ENCODE data around the gene SP2.
"Not testable (repeated sequence)": the region's sequence is repeated elsewhere in the genome, so short reads cannot be mapped to it uniquely, and the experiment has no call there.

Gene SP2

GRCh38 chr17:47918991-47919390 is 23.0 kb downstream of the SP2 start:
- Mint-ChIP-seq H3K27ac (no peak overlapping the region), H3K9me3 (no peaks in the 10 kb centered on the region), H3K4me1 (peaks cover 10% of the 10 kb centered on the region), H3K4me3 (no peak overlapping the region), H3K27me3 (no peaks in the 10 kb centered on the region)
- no peak for ATAC-seq
- DNase-seq = no peak

- ATAC-seq, DNase-seq, H3K4me1 Mint-ChIP-seq, H3K9me3 Mint-ChIP-seq, H3K4me3 Mint-ChIP-seq, H3K27me3 Mint-ChIP-seq, H3K27ac Mint-ChIP-seq: not testable (repeated sequence)
Observed at GRCh38 chr17:47919889-47920288, 23.9 kb downstream of the SP2 start.

GRCh38 chr17:47924785-47925677 is 29.0 kb downstream of the SP2 start:
- Mint-ChIP-seq H3K4me1 (no peaks in the 10 kb centered on the region), H3K27me3 (no peaks in the 10 kb centered on the region), H3K4me3 (no peak overlapping the region), H3K27ac (no peak overlapping the region), H3K9me3 (no peaks in the 10 kb centered on the region)
- DNase-seq (no peak), ATAC-seq (no peak)

GRCh38 chr17:47925678-47925988 is 29.6 kb downstream of the SP2 start:
- DNase-seq = no peak
- Mint-ChIP-seq H3K4me3 (no peak overlapping the region), H3K4me1 (no peaks in the 10 kb centered on the region), H3K9me3 (no peaks in the 10 kb centered on the region), H3K27me3 (no peaks in the 10 kb centered on the region), H3K27ac (peak overlapping the region in 1 of 2 donors; percentile 64)
- no peak for ATAC-seq

GRCh38 chr17:47927821-47928400 is 31.9 kb downstream of the SP2 start:
- no peak for DNase-seq
- no peak overlapping the region for H3K4me3 Mint-ChIP-seq
- H3K27ac Mint-ChIP-seq = peak overlapping the region in 1 of 2 donors; percentile 59
- no peak for ATAC-seq
- no peaks in the 10 kb centered on the region for H3K9me3 Mint-ChIP-seq
- no peaks in the 10 kb centered on the region for H3K4me1 Mint-ChIP-seq
- H3K27me3 Mint-ChIP-seq = no peaks in the 10 kb centered on the region

- no peaks in the 10 kb centered on the region for H3K4me1 Mint-ChIP-seq
- H3K27me3 Mint-ChIP-seq = no peaks in the 10 kb centered on the region
- DNase-seq (no peak), ATAC-seq (no peak)
- no peaks in the 10 kb centered on the region for H3K9me3 Mint-ChIP-seq
- no peak overlapping the region for H3K4me3 Mint-ChIP-seq
- peak overlapping the region in 1 of 2 donors; percentile 1 for H3K27ac Mint-ChIP-seq
Observed at GRCh38 chr17:47928415-47928814, 32.4 kb downstream of the SP2 start.

GRCh38 chr17:47929218-47930000 is 33.4 kb downstream of the SP2 start:
- ATAC-seq (no peak), DNase-seq (no peak)
- Mint-ChIP-seq H3K4me1 (no peaks in the 10 kb centered on the region), H3K27ac (no peak overlapping the region), H3K27me3 (no peaks in the 10 kb centered on the region), H3K9me3 (no peaks in the 10 kb centered on the region), H3K4me3 (no peak overlapping the region)

GRCh38 chr17:47931848-47932247 is 35.8 kb downstream of the SP2 start:
- Mint-ChIP-seq H3K4me1 (peaks cover 6% of the 10 kb centered on the region), H3K27ac (peak overlapping the region in 1 of 2 donors; percentile 29), H3K27me3 (no peaks in the 10 kb centered on the region), H3K9me3 (no peaks in the 10 kb centered on the region), H3K4me3 (no peak overlapping the region)
- no peak for DNase-seq
- ATAC-seq = no peak

GRCh38 chr17:47934856-47935255 is 38.8 kb downstream of the SP2 start:
- H3K27me3 Mint-ChIP-seq = no peaks in the 10 kb centered on the region
- ATAC-seq = no peak
- no peak overlapping the region for H3K4me3 Mint-ChIP-seq
- no peaks in the 10 kb centered on the region for H3K9me3 Mint-ChIP-seq
- no peak overlapping the region for H3K27ac Mint-ChIP-seq
- DNase-seq = no peak
- H3K4me1 Mint-ChIP-seq = peaks cover 17% of the 10 kb centered on the region

GRCh38 chr17:47935468-47935867 is 39.4 kb downstream of the SP2 start:
- not testable (repeated sequence) for H3K4me3 Mint-ChIP-seq, H3K27me3 Mint-ChIP-seq, H3K27ac Mint-ChIP-seq, DNase-seq, ATAC-seq, H3K9me3 Mint-ChIP-seq
- peaks cover 23% of the 10 kb centered on the region for H3K4me1 Mint-ChIP-seq

- Mint-ChIP-seq H3K9me3 (peaks cover 3% of the 10 kb centered on the region in 2 donors), H3K27ac (no peak overlapping the region), H3K4me3 (no peak overlapping the region), H3K4me1 (peaks cover 28% of the 10 kb centered on the region), H3K27me3 (no peaks in the 10 kb centered on the region)
- DNase-seq = no peak
- ATAC-seq = no peak
Observed at GRCh38 chr17:47935961-47936360, 39.9 kb downstream of the SP2 start.

GRCh38 chr17:47937941-47938340 is 41.9 kb downstream of the SP2 start:
- Mint-ChIP-seq H3K27ac (no peak overlapping the region), H3K4me3 (no peak overlapping the region), H3K9me3 (peaks cover 6% of the 10 kb centered on the region in 2 donors), H3K4me1 (peaks cover 43% of the 10 kb centered on the region), H3K27me3 (no peaks in the 10 kb centered on the region)
- DNase-seq = no peak
- ATAC-seq = no peak

GRCh38 chr17:47941246-47942095 is 45.4 kb downstream of the SP2 start, which contains the start of gene PNPO:
PNPO (plus strand) TSS chr17:47941571; CDS start chr17:47941676, 105 bp downstream.
- ATAC-seq (peak; percentile 97), DNase-seq (peak; percentile 90 to 96)
- H3K4me3 Mint-ChIP-seq = peak within 1 kb of the TSS; percentile 81 to 91
- H3K4me1 Mint-ChIP-seq = peaks cover 71% of the 10 kb centered on the region
- peak within 1 kb of the TSS; percentile 84 to 95 for H3K27ac Mint-ChIP-seq
- peaks cover 6% of the 10 kb centered on the region in 2 donors for H3K9me3 Mint-ChIP-seq
- H3K27me3 Mint-ChIP-seq = no peaks in the 10 kb centered on the region

- H3K4me3 Mint-ChIP-seq = peak overlapping the region; percentile 81 to 91
- H3K9me3 Mint-ChIP-seq = peaks cover 6% of the 10 kb centered on the region in 2 donors
- H3K27ac Mint-ChIP-seq = peak overlapping the region; percentile 84 to 93
- H3K27me3 Mint-ChIP-seq = no peaks in the 10 kb centered on the region
- ATAC-seq = no peak
- peak in 1 of 2 donors; percentile 27 for DNase-seq
- peaks cover 77% of the 10 kb centered on the region for H3K4me1 Mint-ChIP-seq
Observed at GRCh38 chr17:47942096-47942510, 46.1 kb downstream of the SP2 start.

- no peaks in the 10 kb centered on the region for H3K27me3 Mint-ChIP-seq
- ATAC-seq (no peak), DNase-seq (no peak)
- peaks cover 6% of the 10 kb centered on the region in 2 donors for H3K9me3 Mint-ChIP-seq
- peak overlapping the region; percentile 5 to 84 for H3K27ac Mint-ChIP-seq
- peak overlapping the region; percentile 81 to 91 for H3K4me3 Mint-ChIP-seq
- peaks cover 82% of the 10 kb centered on the region for H3K4me1 Mint-ChIP-seq
Observed at GRCh38 chr17:47942568-47942967, 46.5 kb downstream of the SP2 start.
